ENCODE measurements around the gene SATB2.

- no peak for TF ChIP-seq CTCF (IDR thresholded peaks at IDR 0.05)
- TF ChIP-seq POLR2A (IDR thresholded peaks at IDR 0.05): no peak
Measured at GRCh38 chr2:199383021-199383420, 74.7 kb downstream of the SATB2 start.

Measured in lower leg skin (tissue), 3 donors.